A673 (cell line): ENCODE data around the gene PLVAP. TPM values are rescaled to one million over a fixed set of nuclear protein-coding genes. Genes with fewer than 3 reads are reported as not detected.

Source experiments
- BruUV-seq: library from RNA; stranded (reverse); fragments of 400-500 nt; replicated peaks from 2 replicates; lab custom pipeline; 2021; lab: Mats Ljungman, UMichigan
- CTCF ChIA-PET: fragments of 300-600 bp; sonication (Branson Sonifier 250); formaldehyde crosslinking; loops from one replicate; lab custom pipeline; 2022; ENCODE audit warnings: antibody characterized with exemption; lab: Charles Lee
- POLR2A ChIA-PET: fragments of 300-600 bp; sonication (Branson Sonifier 250); formaldehyde crosslinking; loops from one replicate; lab custom pipeline; 2022; ENCODE audit warnings: antibody characterized with exemption; ENCODE audit not compliant: low non-redundant PET; lab: Charles Lee
- DNase-seq: peaks from one replicate; pipeline ENCODE4 v3.0.0-alpha.2; 2015; ENCODE audit warnings: low spot score
- H3K27ac ChIP-seq: fragments of 200-600 bp; sonication (generic); 2 replicates; pipeline ENCODE4 v1.5.1; 2016; ENCODE audit warnings: mixed run types, low read depth, mild to moderate bottlenecking, mixed read lengths, antibody characterized with exemption, low read length; ENCODE audit not compliant: poor library complexity, severe bottlenecking
- H3K27me3 ChIP-seq: fragments of 200-600 bp; sonication (generic); replicated peaks from 2 replicates; pipeline ENCODE4 v1.6.1; 2017; ENCODE audit warnings: mixed run types, low read depth, mild to moderate bottlenecking, mixed read lengths, antibody characterized with exemption, low read length; ENCODE audit not compliant: insufficient read depth, poor library complexity
- H3K36me3 ChIP-seq: fragments of 200-600 bp; sonication (generic); 2 replicates; pipeline ENCODE4 v1.6.1; 2016; ENCODE audit warnings: mixed run types, mild to moderate bottlenecking, mixed read lengths, antibody characterized with exemption, low read length; ENCODE audit not compliant: insufficient read depth, poor library complexity, severe bottlenecking
- H3K4me1 ChIP-seq: fragments of 200-600 bp; sonication (generic); 2 replicates; pipeline ENCODE4 v1.6.1; 2017; ENCODE audit warnings: mixed run types, mild to moderate bottlenecking, mixed read lengths, antibody characterized with exemption, low read length; ENCODE audit not compliant: insufficient read depth, poor library complexity, severe bottlenecking
- H3K4me3 ChIP-seq: fragments of 200-600 bp; sonication (generic); 2 replicates; pipeline ENCODE4 v1.5.1; 2016; ENCODE audit warnings: low read depth, mixed run types, mild to moderate bottlenecking, mixed read lengths, low read length; ENCODE audit not compliant: poor library complexity, severe bottlenecking
- H3K9me3 ChIP-seq: fragments of 200-600 bp; sonication (generic); 2 replicates; pipeline ENCODE4 v1.6.1; 2016; ENCODE audit warnings: mixed run types, low read depth, mild to moderate bottlenecking, mixed read lengths, antibody characterized with exemption, low read length; ENCODE audit not compliant: poor library complexity, severe bottlenecking
- EZH2 ChIP-seq: fragments of 200-600 bp; sonication (generic); IDR thresholded peaks from 2 replicates; pipeline ENCODE4 v1.6.1; 2017; ENCODE audit warnings: borderline replicate concordance, low read depth, mild to moderate bottlenecking, mixed read lengths, antibody characterized with exemption, low read length; ENCODE audit not compliant: poor library complexity, severe bottlenecking
- intact Hi-C: fragments of 100-400 bp; cut with micrococcal nuclease; formaldehyde crosslinking; loops from one replicate; pipeline ENCODE4 v1.10.0; 2022; ENCODE audit not compliant: unreplicated experiment
- total RNA-seq: library from RNA; stranded (reverse); gene quantifications from 2 replicates; pipeline ENCODE4 v1.2.3, GENCODE V29; 2021
- TF ChIP-seq, protein P1 (sequence below): fragments of 300-800, 200-600 bp; sonication (generic); conservative IDR thresholded peaks from 2 replicates; pipeline ENCODE4 v1.5.1; 2017; ENCODE audit warnings: low read depth, mild to moderate bottlenecking, antibody characterized with exemption, low read length, moderate library complexity, mixed read lengths

The PLVAP gene
- total RNA-seq, 1 experiment from 2014 or later, result 0.24 TPM

DNA sequence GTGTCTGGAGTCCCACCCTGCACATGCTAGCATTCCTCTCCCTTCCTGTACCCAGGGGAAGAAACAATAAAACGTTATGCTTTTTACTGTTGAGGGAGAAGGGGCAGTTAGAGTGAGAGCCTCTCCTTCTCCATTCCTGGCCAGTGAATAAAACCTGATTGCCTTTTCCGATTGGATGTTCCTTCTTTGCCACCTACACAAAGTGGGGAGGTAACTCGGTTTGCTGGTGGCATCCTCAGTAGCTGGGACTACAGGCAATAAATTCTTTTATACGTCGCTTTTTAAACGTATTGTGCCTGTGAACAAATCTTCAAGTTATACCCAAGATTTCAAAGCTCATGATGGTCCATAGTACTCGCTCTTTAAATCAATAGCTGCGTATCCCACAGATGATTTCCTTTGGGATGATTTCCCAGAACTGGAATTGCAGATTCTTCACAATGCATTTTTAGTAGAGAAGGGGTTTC, 42.0 kb upstream of the PLVAP start:
- ChIA-PET POLR2A (interaction anchor here (0.5 to 0.8 kb wide), 3 partner anchors 50 to 518 kb away, joined by 3 to 7 read pairs (median 4); no protein-coding TSS in a partner anchor), CTCF (interaction anchor here (0.5 to 1.2 kb wide), 3 partner anchors 34 to 347 kb away, joined by 3 to 13 read pairs (median 3); no protein-coding TSS in a partner anchor)
- no peaks in the 10 kb centered on the region for H3K4me1 ChIP-seq
- peak overlapping the region; percentile 76 for H3K27ac ChIP-seq
- DNase-seq, result no peak
- no peaks in the 10 kb centered on the region for H3K27me3 ChIP-seq
- BruUV-seq, result TSS peak; percentile 98
- TF ChIP-seq EZH2, result no peak
- TF ChIP-seq, protein P1, sequence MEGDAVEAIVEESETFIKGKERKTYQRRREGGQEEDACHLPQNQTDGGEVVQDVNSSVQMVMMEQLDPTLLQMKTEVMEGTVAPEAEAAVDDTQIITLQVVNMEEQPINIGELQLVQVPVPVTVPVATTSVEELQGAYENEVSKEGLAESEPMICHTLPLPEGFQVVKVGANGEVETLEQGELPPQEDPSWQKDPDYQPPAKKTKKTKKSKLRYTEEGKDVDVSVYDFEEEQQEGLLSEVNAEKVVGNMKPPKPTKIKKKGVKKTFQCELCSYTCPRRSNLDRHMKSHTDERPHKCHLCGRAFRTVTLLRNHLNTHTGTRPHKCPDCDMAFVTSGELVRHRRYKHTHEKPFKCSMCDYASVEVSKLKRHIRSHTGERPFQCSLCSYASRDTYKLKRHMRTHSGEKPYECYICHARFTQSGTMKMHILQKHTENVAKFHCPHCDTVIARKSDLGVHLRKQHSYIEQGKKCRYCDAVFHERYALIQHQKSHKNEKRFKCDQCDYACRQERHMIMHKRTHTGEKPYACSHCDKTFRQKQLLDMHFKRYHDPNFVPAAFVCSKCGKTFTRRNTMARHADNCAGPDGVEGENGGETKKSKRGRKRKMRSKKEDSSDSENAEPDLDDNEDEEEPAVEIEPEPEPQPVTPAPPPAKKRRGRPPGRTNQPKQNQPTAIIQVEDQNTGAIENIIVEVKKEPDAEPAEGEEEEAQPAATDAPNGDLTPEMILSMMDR, result no peak
- H3K4me3 ChIP-seq, result peak overlapping the region; percentile 92
- intact Hi-C loops, result no loop called here
- peaks cover 3% of the 10 kb centered on the region for H3K36me3 ChIP-seq
- H3K9me3 ChIP-seq, result no peaks in the 10 kb centered on the region

GRCh38 chr19:17418710-17419109, 41.6 kb upstream of the PLVAP start:
- H3K4me3 ChIP-seq, result peak overlapping the region; percentile 92
- peaks cover 3% of the 10 kb centered on the region for H3K36me3 ChIP-seq
- intact Hi-C loops, result no loop called here
- POLR2A ChIA-PET, result no interaction called here
- no peak for TF ChIP-seq EZH2
- TF ChIP-seq, protein P1, result no peak
- CTCF ChIA-PET, result no interaction called here
- no peaks in the 10 kb centered on the region for H3K9me3 ChIP-seq
- no TSS peak for BruUV-seq
- peak overlapping the region; percentile 76 for H3K27ac ChIP-seq
- H3K4me1 ChIP-seq, result no peaks in the 10 kb centered on the region
- DNase-seq, result no peak
- no peaks in the 10 kb centered on the region for H3K27me3 ChIP-seq

DNA sequence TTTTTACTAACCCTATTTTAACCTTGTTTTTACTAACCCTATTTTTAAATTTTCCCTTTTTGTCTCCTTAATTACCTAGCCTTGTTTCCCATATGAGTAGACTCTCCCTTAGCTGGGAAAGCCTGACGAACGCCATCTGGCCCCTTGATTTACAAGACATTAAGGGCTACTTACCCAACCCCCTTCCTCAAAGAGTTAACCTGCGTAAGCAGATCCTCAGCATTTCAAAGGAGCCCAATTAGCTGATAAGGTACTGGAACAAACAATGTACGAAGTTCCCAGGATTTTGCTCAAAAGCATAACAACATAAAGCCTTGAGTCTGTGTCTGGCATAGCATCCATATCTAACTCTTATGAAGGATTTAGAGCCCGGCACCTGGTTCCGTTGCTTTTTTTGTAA, 38.0 kb upstream of the PLVAP start:
- ChIA-PET POLR2A (no interaction called here), CTCF (no interaction called here)
- H3K27me3 ChIP-seq, result no peaks in the 10 kb centered on the region
- H3K36me3 ChIP-seq, result no peaks in the 10 kb centered on the region
- no TSS peak for BruUV-seq
- H3K27ac ChIP-seq, result no peak overlapping the region
- intact Hi-C loops, result no loop called here
- H3K4me1 ChIP-seq, result no peaks in the 10 kb centered on the region
- DNase-seq, result no peak
- no peaks in the 10 kb centered on the region for H3K9me3 ChIP-seq
- H3K4me3 ChIP-seq, result no peak overlapping the region
- no peak for TF ChIP-seq EZH2
- TF ChIP-seq, protein P1, result no peak
